Adrenal gland (tissue), 12 donors: ENCODE measurements around the gene DSN1. TPM values are rescaled to one million over a fixed set of nuclear protein-coding genes. Genes with fewer than 3 reads are reported as not detected.

Experiments used
- DNase-seq, 7 donors: peaks; one replicate each; pipeline ENCODE4 v3.0.0-alpha.2; 2019 to 2020
- H3K27ac ChIP-seq, 5 donors: fragments of 200-600 bp; sonication (generic) in 4 of 5; 1 replicate in 3 of 5; 2 replicates in 2 of 5; pipeline versions ENCODE4 v1.5.1 to v1.8.0; 2016 to 2020; ENCODE audit warnings: mild to moderate bottlenecking in 1 of 5
- H3K27me3 ChIP-seq: fragments of 200-600 bp; 2 replicates; pipeline ENCODE4 v1.8.0; 2021
- H3K36me3 ChIP-seq, 2 donors: fragments of 200-600 bp; replicated peaks in 1 of 2; 1 replicate in 1 of 2; 2 replicates in 1 of 2; pipeline versions ENCODE4 v1.5.1 to v1.8.0; 2018 to 2022
- H3K4me1 ChIP-seq, 2 donors: fragments of 200-600 bp; replicated peaks in 1 of 2; 1 replicate in 1 of 2; 2 replicates in 1 of 2; pipeline versions ENCODE4 v1.5.1 to v1.8.0; 2018 to 2021
- H3K4me3 ChIP-seq, 4 donors: fragments of 200-600 bp; sonication (generic) in 3 of 4; one replicate each; pipeline ENCODE4 v1.5.1; 2016 to 2018
- H3K9me3 ChIP-seq, 3 donors: fragments of 200-600 bp; sonication (generic) in 1 of 3; replicated peaks in 1 of 3; 1 replicate in 2 of 3; 2 replicates in 1 of 3; pipeline versions ENCODE4 v1.5.1 to v1.8.0; 2016 to 2021
- POLR2A ChIP-seq, 2 donors: fragments of 450-650 bp; IDR thresholded peaks; one replicate each; pipeline ENCODE4 v1.6.1; 2017; ENCODE audit warnings: antibody characterized with exemption in 2 of 2, mild to moderate bottlenecking in 2 of 2, moderate library complexity in 1 of 2
- WGBS, 4 donors: extraction: QIAGEN DNeasy Blood & Tissue Kit in 2 of 4; methylation state at CpG; one replicate each; pipeline versions ENCODE4 v1.1.5 to v1.1.7; 2013 to 2017; 5-methylcytosine and 5-hydroxymethylcytosine counted together
- intact Hi-C, 2 donors: fragments of 100-400 bp; cut with DNase I; formaldehyde crosslinking; loops; one replicate each; pipeline versions ENCODE4 v1.14.1 to v1.15.0; 2022 to 2023
- polyA plus RNA-seq, 3 donors: library from polyadenylated mRNA; stranded (reverse); fragments of 200-250 nt in 2 of 3; fragments of 350-450 nt in 1 of 3; fragmentation: Illumina TruSeq in 1 of 3; extraction: RNeasy Lipid Tissue Mini Kit (QIAGEN cat#74804) in 1 of 3; gene quantifications; one replicate each; pipeline ENCODE4 v1.2.3, GENCODE V29; 2013 to 2014
- total RNA-seq, 9 donors: library from RNA; depleted of rRNA in 4 of 9; stranded (reverse); fragments of >200 nt in 4 of 9; fragments of 120-200 nt in 1 of 9; fragmentation: NEBNext Ultra II Directional in 1 of 9; extraction: Animal tissue kit (Norgen Biotek cat#: 25700) in 1 of 9; gene quantifications; one replicate each; pipeline versions ENCODE4 v1.1.0 to v1.2.4, GENCODE V29; 2013 to 2023
- TF ChIP-seq, protein P1 (sequence below), 6 experiments: fragments of 450-650 bp in 4 of 6; fragments of 200-600 bp in 2 of 6; sonication (generic) in 1 of 6; IDR thresholded peaks; 1 replicate in 5 of 6; 2 replicates in 1 of 6; pipeline versions ENCODE4 v1.5.1 to v1.8.0; 2016 to 2021; ENCODE audit warnings: antibody characterized with exemption in 6 of 6, mild to moderate bottlenecking in 2 of 6, moderate library complexity in 1 of 6
- donor health status: healthy with polysubstance abuse.
- donor health status: Bipolar disorder and iron deficiency.
- donor health status: DM: yes; HTN: yes; CAD: no.
- donor health status: DM: no; HTN: no; CAD: no.
- donor health status: DM: no; HTN: no; CAD: no.
- donor health status: DM: yes; HTN: yes; CAD: no.

The DSN1 gene
- total and polyA plus RNA-seq, 12 donors = 6.7 to 23.5 (median 15.5) TPM

DNA sequence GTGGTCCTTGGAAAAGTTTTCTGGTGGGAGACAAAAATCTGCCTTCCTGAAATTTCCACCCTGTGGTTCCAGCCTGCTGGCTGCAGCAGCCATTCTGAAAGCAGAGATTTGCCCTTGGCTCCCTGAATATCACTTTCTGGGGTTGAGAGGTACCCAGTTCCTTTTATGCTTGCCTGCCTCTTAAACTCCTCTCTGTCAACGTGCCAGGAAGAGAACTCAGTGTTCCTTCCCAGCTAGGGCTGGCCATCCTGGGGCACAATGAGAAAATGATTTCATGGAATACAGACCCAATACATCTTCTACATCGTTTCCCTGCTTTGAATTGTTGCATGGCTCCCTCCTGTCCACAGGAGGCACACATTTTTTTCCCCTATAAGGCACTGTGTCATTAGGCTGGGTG is 1.6 kb upstream of the DSN1 start:
- peaks cover 21 to 30% of the 10 kb centered on the region in 2 donors for H3K4me1 ChIP-seq
- H3K36me3 ChIP-seq = no peaks in the 10 kb centered on the region
- no peak for TF ChIP-seq POLR2A (IDR thresholded peaks at IDR 0.05)
- TF ChIP-seq, protein P1, sequence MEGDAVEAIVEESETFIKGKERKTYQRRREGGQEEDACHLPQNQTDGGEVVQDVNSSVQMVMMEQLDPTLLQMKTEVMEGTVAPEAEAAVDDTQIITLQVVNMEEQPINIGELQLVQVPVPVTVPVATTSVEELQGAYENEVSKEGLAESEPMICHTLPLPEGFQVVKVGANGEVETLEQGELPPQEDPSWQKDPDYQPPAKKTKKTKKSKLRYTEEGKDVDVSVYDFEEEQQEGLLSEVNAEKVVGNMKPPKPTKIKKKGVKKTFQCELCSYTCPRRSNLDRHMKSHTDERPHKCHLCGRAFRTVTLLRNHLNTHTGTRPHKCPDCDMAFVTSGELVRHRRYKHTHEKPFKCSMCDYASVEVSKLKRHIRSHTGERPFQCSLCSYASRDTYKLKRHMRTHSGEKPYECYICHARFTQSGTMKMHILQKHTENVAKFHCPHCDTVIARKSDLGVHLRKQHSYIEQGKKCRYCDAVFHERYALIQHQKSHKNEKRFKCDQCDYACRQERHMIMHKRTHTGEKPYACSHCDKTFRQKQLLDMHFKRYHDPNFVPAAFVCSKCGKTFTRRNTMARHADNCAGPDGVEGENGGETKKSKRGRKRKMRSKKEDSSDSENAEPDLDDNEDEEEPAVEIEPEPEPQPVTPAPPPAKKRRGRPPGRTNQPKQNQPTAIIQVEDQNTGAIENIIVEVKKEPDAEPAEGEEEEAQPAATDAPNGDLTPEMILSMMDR (IDR thresholded peaks at IDR 0.05) = no peak
- WGBS, 4 donors = 29 to 55% (median 41%) methylated on average over 2 of the region's 2 CpGs
- intact Hi-C loops = no loop called here
- H3K4me3 ChIP-seq = no peak overlapping the region
- peak in 1 of 7 donors; percentile 22 for DNase-seq
- peak overlapping the region in 4 of 5 donors; percentile 90 to 97 (median 94) for H3K27ac ChIP-seq
- H3K27me3 ChIP-seq = no peaks in the 10 kb centered on the region
- no peaks in the 10 kb centered on the region for H3K9me3 ChIP-seq

DNA sequence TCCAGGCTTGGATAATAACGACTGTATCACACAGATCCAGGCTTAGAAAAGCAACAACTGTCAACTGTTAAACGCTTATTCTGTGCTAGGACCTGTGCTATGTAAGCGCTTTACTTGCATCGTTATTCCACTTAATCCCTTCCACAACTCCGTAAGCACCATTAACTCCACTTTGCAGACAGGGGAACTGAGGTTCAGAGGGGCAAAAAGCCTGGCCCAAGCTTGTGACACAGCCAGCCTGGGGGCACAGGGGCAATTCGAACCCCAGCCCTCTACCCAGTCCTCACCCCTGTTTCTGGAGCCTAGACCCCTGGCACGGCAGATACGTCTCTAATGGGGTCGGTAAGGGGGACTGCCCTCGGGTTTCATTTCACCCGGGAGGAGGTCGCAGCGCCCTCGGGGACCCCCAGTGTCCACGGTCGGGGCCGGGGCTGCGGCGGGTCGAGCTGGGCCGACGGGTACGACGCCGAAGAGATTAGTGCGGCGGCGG is 411 bp downstream of the DSN1 start:
- no peaks in the 10 kb centered on the region for H3K9me3 ChIP-seq
- H3K27me3 ChIP-seq = no peaks in the 10 kb centered on the region
- WGBS, 4 donors = 2 to 9% (median 5%) methylated on average over 11 to 28 of the region's 28 CpGs
- H3K36me3 ChIP-seq = no peaks in the 10 kb centered on the region
- intact Hi-C loops = no loop called here
- H3K27ac ChIP-seq = peak overlapping the region in 4 of 5 donors; percentile 90 to 97 (median 94)
- H3K4me3 ChIP-seq = peak overlapping the region; percentile 47 to 76 (median 60)
- TF ChIP-seq POLR2A (IDR thresholded peaks at IDR 0.05) = no peak
- TF ChIP-seq, protein P1 (IDR thresholded peaks at IDR 0.05) = no peak
- DNase-seq = no peak
- H3K4me1 ChIP-seq = peaks cover 36 to 37% of the 10 kb centered on the region in 2 donors

DNA sequence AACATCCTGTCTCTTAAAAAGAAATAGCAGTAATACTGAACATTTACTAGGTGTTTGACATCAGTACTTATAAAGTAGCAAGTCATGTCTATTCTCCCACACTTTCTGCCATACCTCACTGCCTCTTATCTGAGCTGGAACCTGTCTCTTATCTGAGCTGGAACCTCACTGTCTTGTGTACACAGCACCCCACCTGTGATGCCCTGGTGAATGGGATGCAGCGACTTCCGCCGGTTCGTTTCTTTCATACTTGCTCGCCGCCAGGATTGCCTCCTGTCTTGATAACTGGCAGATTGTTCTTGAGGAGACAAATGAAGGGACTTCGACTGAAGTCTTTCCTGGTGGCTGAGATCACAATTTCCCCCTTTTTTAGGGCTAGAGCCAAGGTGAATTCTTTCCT is 2.9 kb downstream of the DSN1 start:
- no peaks in the 10 kb centered on the region for H3K27me3 ChIP-seq
- WGBS, 4 donors = 89 to 97% (median 94%) methylated on average over 7 of the region's 7 CpGs
- peak in 1 of 7 donors; percentile 10 for DNase-seq
- TF ChIP-seq, protein P1 (IDR thresholded peaks at IDR 0.05) = no peak
- TF ChIP-seq POLR2A (IDR thresholded peaks at IDR 0.05) = no peak
- no peaks in the 10 kb centered on the region for H3K36me3 ChIP-seq
- peaks cover 37 to 38% of the 10 kb centered on the region in 2 donors for H3K4me1 ChIP-seq
- intact Hi-C loops = no loop called here
- peak overlapping the region in 1 of 5 donors; percentile 67 for H3K27ac ChIP-seq
- no peak overlapping the region for H3K4me3 ChIP-seq
- H3K9me3 ChIP-seq = no peaks in the 10 kb centered on the region

DNA sequence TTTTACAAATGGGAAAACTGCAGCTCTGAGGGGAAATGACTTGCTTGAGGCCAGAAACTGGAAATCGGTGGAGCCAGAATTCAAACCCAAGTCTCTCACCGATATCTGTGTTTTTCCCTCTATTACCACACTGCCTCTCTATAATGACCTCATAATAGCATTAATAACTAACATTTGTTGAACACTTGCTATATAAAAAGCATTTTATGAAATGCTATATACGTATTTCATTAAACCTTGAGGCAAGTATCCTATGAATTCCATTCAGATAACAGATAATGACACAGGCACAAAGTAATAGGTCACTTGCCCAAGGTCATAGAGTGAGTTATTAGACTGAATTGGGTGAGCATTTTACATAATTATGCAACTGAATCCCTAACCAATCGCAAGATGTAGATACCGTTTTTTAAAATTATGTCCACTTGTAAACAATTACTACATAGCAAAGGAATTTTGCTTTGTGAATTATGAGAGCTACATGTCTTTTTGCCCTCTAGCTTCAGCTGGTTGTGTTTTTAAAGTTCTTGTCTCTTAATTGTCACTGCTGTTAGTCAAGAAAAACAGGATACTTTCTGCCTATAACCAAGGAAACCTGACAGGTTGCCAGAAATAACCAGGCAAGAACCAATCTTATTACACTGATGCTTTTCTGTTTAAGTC is 4.7 kb downstream of the DSN1 start:
- TF ChIP-seq, protein P1 (IDR thresholded peaks at IDR 0.05) = peak in 2 of 6 experiments; percentile 7 to 17
- peak in 1 of 2 donors; percentile 33 for TF ChIP-seq POLR2A (IDR thresholded peaks at IDR 0.05)
- no peaks in the 10 kb centered on the region for H3K9me3 ChIP-seq
- 27 to 39% (median 31%) methylated on average over 5 of the region's 5 CpGs for WGBS, 4 donors
- H3K4me1 ChIP-seq = peaks cover 23 to 24% of the 10 kb centered on the region in 2 donors
- DNase-seq = peak in 2 of 7 donors; percentile 0 to 36
- intact Hi-C loops = no loop called here
- H3K36me3 ChIP-seq = no peaks in the 10 kb centered on the region
- no peak overlapping the region for H3K4me3 ChIP-seq
- H3K27ac ChIP-seq = peak overlapping the region; percentile 67 to 90 (median 73)
- no peaks in the 10 kb centered on the region for H3K27me3 ChIP-seq
